HG03342 (cell line): ENCODE measurements around the gene MYH11.

Source experiments
- ATAC-seq: cut with Tn5 transposase; IDR thresholded peaks from one replicate; pipeline ENCODE4 v1.9.1; 2021; ENCODE audit warnings: mild to moderate bottlenecking, moderate library complexity; ENCODE audit not compliant: unreplicated experiment

MYH11 gene

DNA sequence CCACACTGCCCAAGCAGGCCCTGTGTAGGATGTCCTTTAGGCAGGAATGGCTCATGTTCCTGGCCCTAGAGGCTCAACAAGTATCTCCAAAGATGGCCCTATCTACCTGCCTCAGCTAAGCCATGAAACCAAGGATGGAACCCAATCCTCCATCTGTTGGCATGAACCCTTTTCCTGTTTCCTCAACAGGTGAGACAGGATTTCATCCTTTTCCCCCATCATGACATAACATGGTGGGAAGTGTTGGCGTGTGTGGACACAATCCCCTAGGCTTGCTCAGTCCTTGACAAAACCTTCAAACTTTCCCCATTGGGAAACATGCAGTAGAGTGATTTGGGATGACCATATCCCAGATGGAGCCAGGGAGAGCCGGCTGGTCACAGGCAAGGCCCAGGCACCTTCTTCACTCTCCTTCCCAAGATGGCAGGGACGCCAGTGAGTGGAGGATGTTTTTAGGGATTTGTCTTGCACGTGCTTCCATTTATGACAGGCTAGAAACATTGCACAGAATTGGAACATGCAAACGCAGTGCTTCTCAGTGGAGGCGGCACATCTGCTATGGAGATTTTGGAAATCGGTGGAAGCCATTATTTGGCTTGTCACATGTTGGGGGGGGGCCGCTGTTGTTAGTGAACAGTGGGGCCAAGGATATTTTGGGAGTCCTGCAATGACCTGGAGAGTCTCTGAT, 77.0 kb downstream of the MYH11 start:
- ATAC-seq: no peak

DNA sequence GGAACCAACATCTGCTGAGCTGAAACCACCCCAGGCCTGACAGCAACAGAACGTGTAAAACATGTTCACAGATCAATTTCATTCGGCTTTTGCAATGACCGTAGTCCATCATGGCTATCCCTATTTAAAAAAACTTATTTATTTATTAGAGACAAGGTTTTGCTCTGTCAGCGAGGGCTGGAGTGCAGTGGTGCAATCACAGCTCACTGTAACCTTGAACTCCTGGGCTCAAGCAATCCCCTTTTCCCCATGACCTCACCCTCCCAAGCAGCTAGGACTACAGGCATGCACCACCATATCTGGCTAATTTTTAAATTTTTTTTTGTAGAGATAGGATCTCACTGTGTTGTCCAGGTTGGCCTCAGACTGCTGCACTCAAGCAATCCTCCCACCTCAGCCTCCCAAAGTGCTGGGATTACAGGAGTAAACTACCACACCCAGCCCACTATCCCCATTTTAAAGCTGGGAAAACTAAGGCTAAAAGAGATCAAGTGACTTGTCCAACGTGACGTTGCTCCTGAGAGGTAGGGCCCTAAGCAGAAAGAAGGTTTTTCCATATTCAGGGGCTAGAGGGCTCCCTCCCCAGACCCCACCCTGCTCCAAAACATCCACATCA, 77.7 kb downstream of the MYH11 start:
- no peak for ATAC-seq

DNA sequence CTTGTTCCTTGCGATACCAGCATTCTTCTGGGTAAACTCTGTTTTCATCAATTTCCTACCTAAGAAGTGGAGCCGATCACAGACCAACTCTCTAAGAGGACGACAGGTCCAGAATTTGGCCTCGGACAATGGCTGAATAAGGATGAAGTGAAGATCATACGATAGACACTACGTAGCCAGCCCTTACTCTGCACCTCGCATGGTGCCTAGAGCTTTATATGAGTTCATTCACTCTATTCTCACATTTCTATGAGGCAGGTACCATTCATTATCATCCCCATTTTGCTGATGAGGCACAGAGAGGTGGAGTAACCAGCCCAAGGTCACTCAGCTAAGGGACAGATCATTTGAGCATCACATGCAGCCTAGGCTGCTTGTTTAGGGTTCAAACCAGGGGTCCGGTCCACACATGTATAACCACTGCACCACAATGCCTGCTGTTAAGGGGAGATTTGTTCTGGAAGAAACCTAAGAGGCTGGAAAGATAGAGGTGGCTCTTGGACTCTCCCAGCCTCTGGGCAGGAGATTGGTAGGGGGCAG, 78.6 kb downstream of the MYH11 start:
- no peak for ATAC-seq

DNA sequence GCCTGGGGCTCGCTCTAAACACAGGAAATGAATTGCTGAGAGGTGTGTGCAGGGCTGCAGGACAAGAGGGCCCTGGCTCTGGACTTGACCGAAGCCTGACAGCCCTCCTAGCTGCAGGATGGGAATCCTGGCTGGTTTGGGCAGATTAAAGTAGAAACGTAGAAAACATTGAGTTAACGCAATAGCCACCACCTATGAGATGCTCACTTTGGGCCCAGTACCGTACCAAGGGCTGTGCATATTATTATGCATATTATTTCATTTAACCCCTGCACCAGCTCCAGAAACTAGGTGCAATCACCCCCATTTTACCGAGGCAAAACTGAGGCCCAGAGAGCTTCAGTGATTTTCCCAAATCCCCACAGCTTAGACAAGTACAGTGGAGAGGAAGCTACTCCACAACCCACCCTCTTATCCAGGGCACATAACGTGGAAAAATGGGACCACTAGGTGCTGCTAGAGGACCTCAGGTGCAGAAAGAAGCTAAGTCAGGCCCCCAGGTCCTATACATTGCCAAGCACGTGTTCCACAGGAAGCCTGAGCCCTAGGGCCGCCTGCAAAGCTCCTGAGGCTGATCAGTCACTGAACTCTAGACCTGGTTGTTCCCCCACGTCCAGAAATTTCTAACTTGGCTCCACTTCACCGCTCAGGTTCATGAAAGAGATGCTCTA, 79.2 kb downstream of the MYH11 start:
- no peak for ATAC-seq

DNA sequence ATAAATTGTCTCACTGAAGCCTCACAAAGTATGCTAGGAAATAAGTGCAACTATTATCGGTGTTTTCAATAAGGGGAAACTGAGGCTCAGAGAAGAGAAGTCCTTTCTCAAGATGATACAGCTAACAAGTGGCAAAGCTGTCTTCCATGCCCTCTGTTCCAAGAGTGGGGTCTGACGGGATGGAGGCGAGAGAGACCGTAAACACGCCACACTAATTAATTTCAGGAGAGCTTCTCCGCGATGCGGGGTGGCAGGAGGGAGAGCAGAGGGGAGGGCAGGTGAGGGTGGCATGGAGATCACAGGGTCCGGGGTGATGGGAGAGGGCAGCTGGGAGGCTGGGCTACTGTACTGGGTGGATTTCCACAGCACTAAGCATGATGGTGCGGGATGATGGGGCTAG, 80.3 kb downstream of the MYH11 start:
- no peak for ATAC-seq

DNA sequence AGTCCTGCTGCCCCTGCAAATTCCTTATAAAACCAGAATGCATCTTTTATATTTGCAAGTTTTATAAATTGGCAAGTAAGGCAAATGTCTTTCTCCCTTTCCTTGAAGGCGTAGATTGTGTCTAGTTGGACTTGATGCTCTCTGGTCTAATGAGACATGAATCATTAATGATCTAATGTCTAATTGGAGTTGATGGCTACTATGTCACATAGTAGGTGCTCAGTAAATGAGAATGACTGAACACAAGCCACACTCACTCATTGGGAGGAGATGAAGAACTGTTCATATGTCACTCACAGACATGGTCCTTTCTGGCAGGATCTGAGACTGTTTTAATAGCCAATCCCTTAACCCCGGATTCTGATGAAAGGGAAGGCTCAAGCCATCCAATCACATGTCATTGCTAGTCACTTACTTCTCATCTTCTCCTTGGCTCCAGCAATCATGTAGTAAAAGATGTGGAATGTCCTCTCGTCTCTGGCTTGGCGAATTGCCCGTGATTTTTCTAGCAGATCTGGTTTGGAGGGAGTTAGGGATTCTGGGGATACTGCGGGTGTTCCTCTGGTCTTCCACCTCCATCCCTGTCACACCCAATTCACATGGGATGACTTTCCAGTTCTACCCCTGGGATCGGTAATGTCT, 81.0 kb downstream of the MYH11 start:
- ATAC-seq: no peak

DNA sequence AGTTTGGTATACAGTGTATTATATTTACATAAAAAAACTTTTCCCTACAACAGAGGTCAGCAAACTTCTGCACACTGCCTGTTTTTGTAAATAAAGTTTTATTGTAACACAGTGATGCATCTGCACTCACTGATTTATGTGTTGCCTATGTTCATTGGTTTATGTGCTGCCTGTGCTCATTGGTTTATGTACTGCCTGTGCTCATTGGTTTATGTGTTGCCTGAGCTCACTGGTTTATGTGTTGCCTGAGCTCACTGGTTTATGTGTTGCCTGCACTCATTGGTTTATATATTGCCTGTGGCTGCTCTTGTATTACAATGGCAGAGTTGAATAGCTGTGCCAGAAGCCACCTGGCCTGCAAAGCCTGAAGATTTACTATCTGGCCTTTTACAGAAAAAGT, 81.6 kb downstream of the MYH11 start:
- ATAC-seq: no peak

DNA sequence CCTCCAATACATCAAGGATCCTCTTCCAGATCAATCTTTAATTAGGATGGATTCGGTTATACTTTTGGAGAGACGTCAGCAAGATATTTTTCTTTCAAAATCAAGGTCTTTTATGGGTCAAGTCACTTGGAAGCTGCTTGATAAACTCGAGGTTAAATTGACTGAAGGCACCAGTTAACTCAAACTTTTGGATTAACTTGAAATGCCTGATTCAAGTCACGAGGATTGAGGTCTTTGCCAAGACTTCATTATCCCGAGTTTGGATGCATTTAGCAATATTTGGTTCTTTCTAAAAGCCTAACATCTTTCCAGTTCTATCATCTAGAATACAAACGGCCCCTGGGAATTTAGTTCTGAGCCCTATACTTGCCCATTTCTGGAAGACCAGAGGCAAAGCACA, 82.9 kb downstream of the MYH11 start:
- no peak for ATAC-seq

DNA sequence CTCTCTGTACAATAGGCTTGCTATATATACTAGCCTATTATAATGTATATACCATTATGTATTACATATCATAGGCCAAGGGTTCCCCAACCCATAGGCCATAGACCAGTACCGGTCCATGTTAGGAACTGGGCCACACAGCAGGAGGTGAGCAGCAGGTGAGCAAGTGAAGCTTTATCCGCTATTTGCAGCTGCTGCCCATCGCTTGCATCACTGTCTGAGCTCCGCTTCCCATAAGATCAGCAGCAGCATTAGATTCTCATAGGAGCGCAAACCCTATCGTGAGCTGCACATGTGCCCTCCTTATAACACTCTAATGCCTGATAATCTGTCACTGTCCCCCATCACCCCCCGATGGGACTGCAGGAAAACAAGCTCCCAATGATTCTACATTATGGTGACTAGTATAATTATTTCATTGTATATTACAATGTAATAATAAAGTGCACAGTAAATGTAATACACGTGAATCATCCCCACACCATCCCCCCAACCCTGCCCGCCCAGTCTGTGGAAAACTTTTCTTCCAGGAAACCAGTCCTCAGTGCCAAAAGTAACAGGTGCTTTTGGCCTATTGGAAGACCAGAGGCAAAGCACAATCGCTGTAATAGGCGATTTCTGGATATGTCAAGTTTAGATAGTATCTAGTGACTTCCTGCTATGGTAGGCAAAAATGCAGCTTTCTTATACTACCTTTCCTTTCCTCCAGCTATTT, 84.1 kb downstream of the MYH11 start:
- no peak for ATAC-seq

DNA sequence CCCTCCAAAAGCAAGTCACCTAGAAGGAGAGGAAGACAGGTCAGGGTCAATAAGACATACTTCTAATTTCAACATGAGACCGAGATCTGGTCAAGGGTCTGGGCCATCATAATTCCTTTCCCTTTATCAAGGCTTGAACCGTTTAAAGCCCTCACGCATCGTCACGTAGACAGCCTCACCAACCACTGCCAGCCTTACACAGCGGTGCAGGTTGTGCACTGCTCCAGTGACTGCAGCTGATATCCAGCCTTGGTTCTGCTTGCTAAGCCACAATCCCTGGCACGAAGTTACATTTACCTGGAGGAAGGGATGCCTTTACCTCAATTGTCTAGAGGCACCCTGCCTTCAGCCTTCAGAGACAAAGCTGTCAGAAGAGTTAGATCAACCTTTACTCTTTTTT, 85.1 kb downstream of the MYH11 start:
- no peak for ATAC-seq

DNA sequence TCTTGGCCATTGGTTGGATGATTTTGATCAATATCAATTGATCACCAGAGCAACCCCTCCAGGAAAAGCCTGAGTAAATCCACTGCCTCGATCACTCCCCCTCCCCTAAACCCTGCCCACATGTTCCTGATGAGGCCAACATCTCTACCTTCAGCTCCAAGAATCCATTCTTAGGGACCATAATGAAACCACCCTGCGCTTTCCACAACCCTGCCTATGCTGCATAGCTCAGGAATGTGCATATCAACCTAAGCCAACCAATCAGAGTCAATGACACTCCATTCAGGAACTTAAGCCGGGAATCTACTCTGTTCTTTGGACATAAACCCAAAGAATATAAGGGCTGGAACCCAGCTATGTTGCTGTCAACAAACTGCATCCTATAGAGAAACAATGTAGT, 86.3 kb downstream of the MYH11 start:
- no peak for ATAC-seq

DNA sequence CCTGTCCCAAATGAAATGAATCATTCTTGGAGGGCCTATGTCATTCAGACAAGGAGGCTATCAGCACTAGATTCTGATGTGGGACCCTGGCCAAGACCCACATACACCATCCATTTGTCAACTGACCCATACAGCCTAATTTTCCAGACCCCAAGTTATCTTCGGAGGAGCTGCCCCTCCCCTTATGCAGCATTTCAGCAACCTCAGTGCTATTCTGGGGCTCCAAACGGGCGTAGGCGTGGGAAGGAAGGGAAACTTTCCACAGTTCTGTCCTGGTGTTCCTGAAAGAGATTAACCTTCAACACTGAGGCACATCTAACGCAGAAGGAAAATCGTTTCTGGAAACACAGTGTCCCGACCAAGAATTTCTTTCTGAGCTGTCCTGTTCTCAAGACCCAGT, 86.7 kb downstream of the MYH11 start:
- no peak for ATAC-seq

DNA sequence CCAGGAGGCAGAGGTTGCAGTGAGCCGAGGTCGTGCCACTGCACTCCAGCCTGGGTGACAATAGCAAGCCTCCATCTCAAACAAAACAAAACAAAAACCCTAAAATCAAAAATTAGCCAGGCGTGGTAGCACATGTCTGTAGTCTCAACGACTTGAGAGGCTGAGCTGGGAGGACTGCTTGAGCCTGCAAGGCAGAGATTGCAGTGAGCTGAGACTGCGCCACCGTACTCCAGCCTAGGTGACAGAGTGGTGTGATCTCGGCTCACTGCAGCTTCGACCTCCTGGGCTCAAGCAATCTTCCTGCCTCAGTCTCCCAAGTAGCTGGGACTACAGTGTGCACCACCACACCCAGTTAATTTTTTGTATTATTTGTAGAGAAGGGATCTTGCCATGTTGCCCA, 87.6 kb downstream of the MYH11 start:
- no peak for ATAC-seq

DNA sequence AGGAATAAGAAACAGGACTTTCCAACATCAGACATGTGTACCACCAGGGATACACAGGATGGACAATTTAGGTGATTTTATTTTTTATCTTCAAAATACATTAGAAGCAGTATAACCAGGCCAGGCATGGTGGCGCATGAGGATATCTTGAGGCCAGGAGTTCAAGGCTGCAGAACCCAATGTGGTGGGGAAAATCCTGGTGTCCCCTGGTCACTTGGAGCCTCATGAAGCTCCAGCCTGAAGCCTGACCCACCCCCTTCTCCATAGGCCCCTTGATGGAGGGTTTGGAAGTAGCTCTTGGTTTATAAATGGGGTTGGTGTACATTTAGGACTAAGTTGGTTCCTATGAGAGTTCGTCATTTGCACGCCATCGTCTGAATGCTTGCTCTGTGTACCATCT, 88.6 kb downstream of the MYH11 start:
- ATAC-seq: no peak

DNA sequence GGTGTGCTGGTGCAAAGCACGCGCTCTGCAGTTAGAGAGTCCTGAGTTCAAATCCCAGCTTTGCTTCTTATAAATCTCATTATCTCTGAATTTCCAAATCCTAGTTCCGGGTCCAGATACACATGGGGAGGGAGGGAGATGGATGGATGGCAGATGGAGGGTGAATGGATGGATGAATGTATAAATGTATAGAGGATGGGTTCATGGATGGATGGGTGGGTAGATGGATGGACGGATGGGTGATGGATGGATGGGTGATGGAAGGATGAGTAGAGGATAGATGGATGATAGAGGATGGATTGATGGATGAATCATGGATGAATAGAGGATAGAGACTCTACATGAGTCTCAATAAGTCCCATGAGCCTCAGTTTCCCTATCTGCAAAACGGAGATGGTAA, 89.9 kb downstream of the MYH11 start:
- no peak for ATAC-seq

DNA sequence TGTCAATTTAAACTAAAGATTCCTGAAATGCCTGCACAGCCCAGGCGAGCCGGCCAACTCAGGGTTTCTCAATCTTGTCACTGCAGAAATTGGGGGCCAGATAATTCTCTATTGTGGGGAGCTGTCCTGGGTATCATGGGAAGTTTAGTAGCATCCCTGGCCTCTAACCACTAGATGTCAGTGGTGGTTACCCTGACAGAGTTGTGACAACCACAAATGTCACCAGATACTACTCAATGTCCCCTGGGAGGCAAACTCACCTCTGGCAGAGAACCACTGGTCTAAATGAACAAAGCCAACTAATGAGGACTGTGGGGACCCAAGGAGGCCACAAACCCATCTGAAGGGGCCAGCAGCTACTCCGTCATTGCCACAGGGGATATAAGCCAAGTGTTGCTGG, 90.9 kb downstream of the MYH11 start:
- ATAC-seq: peak; percentile 81

DNA sequence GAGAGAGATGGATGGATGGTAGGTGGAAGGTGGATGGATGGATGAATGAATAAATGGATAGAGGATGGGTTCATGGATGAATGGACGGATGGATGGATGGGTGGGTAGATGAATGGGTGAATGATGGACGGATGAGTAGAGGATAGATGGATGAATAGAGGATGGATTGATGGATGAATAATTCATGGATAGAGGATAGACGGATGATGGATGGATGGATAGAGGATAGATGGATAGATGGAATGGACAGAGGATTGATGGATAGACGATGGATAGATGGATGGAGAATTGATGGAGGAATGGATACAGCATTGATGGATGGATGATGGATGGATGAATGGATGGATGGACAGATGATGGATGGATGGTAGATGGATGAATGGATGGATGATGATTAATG, 91.7 kb downstream of the MYH11 start:
- ATAC-seq: no peak

DNA sequence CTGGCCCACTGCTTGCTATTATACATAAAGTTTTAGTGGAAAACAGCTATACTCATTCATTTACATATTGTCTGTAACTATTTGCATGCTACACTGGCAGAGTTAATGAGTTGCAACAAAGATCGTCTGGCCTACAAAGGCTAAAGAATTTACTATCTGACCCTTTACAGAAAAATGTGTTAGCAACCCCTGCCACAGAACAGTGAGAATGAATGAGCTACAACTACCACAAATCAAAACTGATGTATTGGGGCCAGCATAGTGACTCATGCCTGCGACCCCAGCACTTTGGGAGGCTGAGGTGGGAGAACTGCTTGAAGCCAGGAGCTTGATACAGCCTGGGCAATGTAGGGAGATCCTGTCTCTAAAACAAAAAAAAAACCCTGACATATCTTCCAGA, 92.7 kb downstream of the MYH11 start:
- ATAC-seq: no peak

DNA sequence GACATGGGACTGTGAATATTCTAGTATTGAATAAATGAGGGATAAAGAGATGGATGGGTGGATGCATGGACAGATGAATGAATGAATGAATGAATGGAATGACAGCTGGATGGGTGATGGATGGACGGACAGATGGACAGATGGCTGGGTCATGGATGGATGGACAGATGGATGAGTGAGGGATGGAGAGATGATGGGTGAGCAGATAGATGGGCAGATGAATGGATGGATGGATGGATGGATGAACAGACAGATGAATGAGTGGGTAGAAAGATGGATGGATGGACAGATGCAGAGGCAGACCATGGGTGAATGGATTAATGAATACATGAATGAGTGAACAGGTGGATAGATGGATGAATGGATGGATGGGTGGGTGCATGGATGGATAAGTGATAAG, 96.7 kb downstream of the MYH11 start:
- no peak for ATAC-seq

DNA sequence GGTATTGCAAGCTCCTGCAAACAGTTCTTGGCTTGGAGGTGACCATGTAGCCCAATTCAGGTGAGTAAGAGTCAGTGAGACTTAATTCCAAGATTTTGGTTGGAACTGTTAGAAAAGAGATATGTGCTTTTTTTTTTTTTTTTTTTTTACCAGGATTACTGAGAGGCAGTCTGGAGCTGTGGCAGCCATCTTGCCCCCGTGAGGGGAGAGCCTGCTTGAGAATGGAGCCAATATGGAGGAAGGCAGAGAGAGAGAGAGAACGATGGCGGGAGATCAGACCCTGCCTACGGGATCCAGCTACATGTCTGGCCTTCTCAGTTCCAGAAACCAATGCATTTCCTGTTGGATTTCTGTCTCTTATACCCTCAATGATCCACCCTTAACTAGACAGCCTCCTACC, 97.8 kb downstream of the MYH11 start:
- ATAC-seq: no peak

DNA sequence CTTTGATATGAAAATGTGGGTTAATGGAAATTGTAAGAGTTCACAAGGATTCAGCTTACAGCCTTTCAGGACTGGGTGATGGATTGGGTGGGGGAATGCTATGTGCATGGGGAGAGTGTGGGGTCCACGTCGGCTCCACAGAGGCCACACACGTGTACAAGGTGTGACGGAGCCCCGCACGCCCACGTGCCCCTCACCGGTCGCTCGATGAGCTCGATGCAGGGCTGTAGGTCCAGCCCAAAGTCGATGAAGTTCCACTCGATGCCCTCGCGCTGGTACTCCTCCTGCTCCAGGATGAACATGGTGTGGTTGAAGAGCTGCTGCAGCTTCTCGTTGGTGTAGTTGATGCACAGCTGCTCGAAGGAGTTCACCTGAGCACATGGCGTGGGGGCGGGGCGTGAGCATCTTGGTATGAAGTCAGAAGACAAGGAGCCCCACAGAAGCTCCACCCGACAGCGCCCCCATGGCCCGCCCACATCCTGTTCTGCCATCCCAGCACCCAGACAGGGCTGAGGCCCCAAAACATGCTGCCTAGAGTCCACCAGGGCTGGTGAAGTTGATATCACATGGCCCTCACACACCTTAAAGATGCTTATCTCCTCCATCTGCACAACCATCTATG, 99.1 kb downstream of the MYH11 start:
- no peak for ATAC-seq
